Measurements from ENCODE around the gene RAD52. TPM values are rescaled to one million over a fixed set of nuclear protein-coding genes. Genes with fewer than 3 reads are reported as not detected.

RAD52 gene
- total and polyA plus RNA-seq, 2 experiments from 2014 or later = 6.6 to 13.4 TPM

- WGBS (ENCODE audit: low lambda C conversion rate, missing lambda C conversion rate) = 80% methylated on average over 5 of the region's 5 CpGs
- Histone ChIP-seq H3K9me2 (replicated peaks; ENCODE audit: insufficient read depth) (no peaks in the 10 kb centered on the region), H3K27ac (peak overlapping the region; percentile 6), H3K4me3 (no peak overlapping the region), H3K27me3 (no peaks in the 10 kb centered on the region), H3K4me2 (no peak overlapping the region), H4K20me1 (ENCODE audit: insufficient read depth, poor library complexity, severe bottlenecking) (no peaks in the 10 kb centered on the region), H3K9me3 (ENCODE audit: low read depth) (no peaks in the 10 kb centered on the region), H3K4me1 (ENCODE audit: insufficient read depth) (no peaks in the 10 kb centered on the region), H3K36me3 (replicated peaks; ENCODE audit: insufficient read depth, low read depth) (peaks cover 5% of the 10 kb centered on the region), H3K79me2 (peaks cover 6% of the 10 kb centered on the region), H2AFZ (no peak overlapping the region)
- no peak for DNase-seq (ENCODE audit: low spot score)
- TF ChIP-seq CTCF (IDR thresholded peaks at IDR 0.05; ENCODE audit: poor library complexity) (no peak), EZH2 (IDR thresholded peaks at IDR 0.05; ENCODE audit: borderline replicate concordance) (no peak), EZH2phosphoT487 (IDR thresholded peaks at IDR 0.05; ENCODE audit: low read depth, severe bottlenecking, unreplicated experiment) (no peak)
These were observed 46.4 kb downstream of the RAD52 start for GRCh38 chr12:903055-903454.

- Histone ChIP-seq H3K4me2 (no peak overlapping the region), H4K20me1 (ENCODE audit: insufficient read depth, poor library complexity, severe bottlenecking) (no peaks in the 10 kb centered on the region), H3K4me1 (ENCODE audit: insufficient read depth) (no peaks in the 10 kb centered on the region), H3K27ac (peak overlapping the region; percentile 6), H3K9me2 (replicated peaks; ENCODE audit: insufficient read depth) (no peaks in the 10 kb centered on the region), H3K36me3 (replicated peaks; ENCODE audit: insufficient read depth, low read depth) (peaks cover 5% of the 10 kb centered on the region), H3K27me3 (no peaks in the 10 kb centered on the region), H2AFZ (no peak overlapping the region), H3K9me3 (ENCODE audit: low read depth) (no peaks in the 10 kb centered on the region), H3K79me2 (peaks cover 6% of the 10 kb centered on the region), H3K4me3 (no peak overlapping the region)
- no peak for DNase-seq (ENCODE audit: low spot score)
- 90% methylated on average over 3 of the region's 3 CpGs for WGBS (ENCODE audit: low lambda C conversion rate, missing lambda C conversion rate)
- TF ChIP-seq EZH2 (IDR thresholded peaks at IDR 0.05; ENCODE audit: borderline replicate concordance) (no peak), EZH2phosphoT487 (IDR thresholded peaks at IDR 0.05; ENCODE audit: low read depth, severe bottlenecking, unreplicated experiment) (no peak), CTCF (IDR thresholded peaks at IDR 0.05; ENCODE audit: poor library complexity) (no peak)
These were observed 46.9 kb downstream of the RAD52 start for GRCh38 chr12:902581-902980.

GRCh38 chr12:897386-897785 is 52.1 kb downstream of the RAD52 start:
- no peak overlapping the region for H3K4me3 ChIP-seq
- peaks cover 5% of the 10 kb centered on the region for H3K36me3 ChIP-seq (replicated peaks; ENCODE audit: insufficient read depth, low read depth)
- H3K27ac ChIP-seq = no peak overlapping the region
- no peak for TF ChIP-seq EZH2phosphoT487 (IDR thresholded peaks at IDR 0.05; ENCODE audit: low read depth, severe bottlenecking, unreplicated experiment)
- TF ChIP-seq EZH2 (IDR thresholded peaks at IDR 0.05; ENCODE audit: borderline replicate concordance) = no peak
- no peak for TF ChIP-seq CTCF (IDR thresholded peaks at IDR 0.05; ENCODE audit: poor library complexity)
- no peaks in the 10 kb centered on the region for H4K20me1 ChIP-seq (ENCODE audit: insufficient read depth, poor library complexity, severe bottlenecking)
- H3K4me1 ChIP-seq (ENCODE audit: insufficient read depth) = no peaks in the 10 kb centered on the region
- H3K79me2 ChIP-seq = peaks cover 4% of the 10 kb centered on the region
- H3K4me2 ChIP-seq = no peak overlapping the region
- H3K9me2 ChIP-seq (replicated peaks; ENCODE audit: insufficient read depth) = no peaks in the 10 kb centered on the region
- no peak overlapping the region for H2AFZ ChIP-seq
- H3K27me3 ChIP-seq = no peaks in the 10 kb centered on the region
- no peaks in the 10 kb centered on the region for H3K9me3 ChIP-seq (ENCODE audit: low read depth)
- WGBS (ENCODE audit: low lambda C conversion rate, missing lambda C conversion rate) = 86% methylated on average over 4 of the region's 4 CpGs
- DNase-seq (ENCODE audit: low spot score) = no peak

- 92% methylated on average over 4 of the region's 4 CpGs for WGBS (ENCODE audit: low lambda C conversion rate, missing lambda C conversion rate)
- Histone ChIP-seq H2AFZ (no peak overlapping the region), H3K27me3 (no peaks in the 10 kb centered on the region), H3K4me3 (no peak overlapping the region), H3K4me2 (no peak overlapping the region), H3K36me3 (replicated peaks; ENCODE audit: insufficient read depth, low read depth) (peaks cover 5% of the 10 kb centered on the region), H3K27ac (no peak overlapping the region), H3K9me3 (ENCODE audit: low read depth) (no peaks in the 10 kb centered on the region), H3K9me2 (replicated peaks; ENCODE audit: insufficient read depth) (no peaks in the 10 kb centered on the region), H3K79me2 (peaks cover under 1% of the 10 kb centered on the region), H4K20me1 (ENCODE audit: insufficient read depth, poor library complexity, severe bottlenecking) (no peaks in the 10 kb centered on the region), H3K4me1 (ENCODE audit: insufficient read depth) (no peaks in the 10 kb centered on the region)
- no peak for TF ChIP-seq CTCF (IDR thresholded peaks at IDR 0.05; ENCODE audit: poor library complexity)
- TF ChIP-seq EZH2 (IDR thresholded peaks at IDR 0.05; ENCODE audit: borderline replicate concordance) = no peak
- no peak for TF ChIP-seq EZH2phosphoT487 (IDR thresholded peaks at IDR 0.05; ENCODE audit: low read depth, severe bottlenecking, unreplicated experiment)
- DNase-seq (ENCODE audit: low spot score) = no peak
These were observed 53.5 kb downstream of the RAD52 start for GRCh38 chr12:896031-896430.

All from hepatocyte (in vitro differentiated cells).